Effector CD4-positive, alpha-beta T cell (primary cell): ENCODE data around the gene AMPD3.
A peak's percentile ranks its signal among the peaks of the same experiment; 100 is the strongest.

ENCODE experiments used
- DNase-seq: peaks from one replicate; pipeline ENCODE4 v3.0.0-alpha.2; 2020

Gene AMPD3

GRCh38 chr11:10438458-10438857, 16.6 kb upstream of the AMPD3 start:
- no peak for DNase-seq

GRCh38 chr11:10439351-10439750, 15.7 kb upstream of the AMPD3 start:
- no peak for DNase-seq

- no peak for DNase-seq
Measured at GRCh38 chr11:10439924-10440323, 15.1 kb upstream of the AMPD3 start.

- no peak for DNase-seq
Measured at GRCh38 chr11:10440401-10440800, 14.7 kb upstream of the AMPD3 start.

- no peak for DNase-seq
Measured at GRCh38 chr11:10441091-10441490, 14.0 kb upstream of the AMPD3 start.

- no peak for DNase-seq
Measured at GRCh38 chr11:10441652-10442503, 13.2 kb upstream of the AMPD3 start.

GRCh38 chr11:10443152-10443551, 11.9 kb upstream of the AMPD3 start:
- no peak for DNase-seq

GRCh38 chr11:10443721-10444235, 11.3 kb upstream of the AMPD3 start:
- DNase-seq = no peak

GRCh38 chr11:10444725-10445315, 10.2 kb upstream of the AMPD3 start:
- DNase-seq = no peak

GRCh38 chr11:10447445-10447844, 7.6 kb upstream of the AMPD3 start:
- no peak for DNase-seq

- DNase-seq = peak; percentile 43
Measured at GRCh38 chr11:10450462-10451425, 4.3 kb upstream of the AMPD3 start.

- no peak for DNase-seq
Measured at GRCh38 chr11:10451426-10452116, 3.5 kb upstream of the AMPD3 start.

GRCh38 chr11:10452211-10452767, 2.8 kb upstream of the AMPD3 start:
- DNase-seq = no peak

GRCh38 chr11:10453261-10453660, 1.8 kb upstream of the AMPD3 start:
- no peak for DNase-seq

GRCh38 chr11:10455637-10456487, 798 bp downstream of the AMPD3 start:
- peak; percentile 73 for DNase-seq

GRCh38 chr11:10456519-10456918, 1.5 kb downstream of the AMPD3 start:
- DNase-seq = no peak

GRCh38 chr11:10457901-10458300, 2.8 kb downstream of the AMPD3 start:
- no peak for DNase-seq

- DNase-seq = peak; percentile 71
Measured at GRCh38 chr11:10459029-10459970, 4.2 kb downstream of the AMPD3 start.

GRCh38 chr11:10460611-10461275, 5.7 kb downstream of the AMPD3 start:
- DNase-seq = no peak
